ENCODE results near the gene MARCHF6. TPM values are rescaled to one million over a fixed set of nuclear protein-coding genes. Genes with fewer than 3 reads are reported as not detected.

The MARCHF6 gene
- total and polyA plus RNA-seq, 9 of the 15 experiments (the other 6 are each of a cell fraction or from before 2014, with no cell fraction given): 74.1 to 456 (median 116) TPM

DNA sequence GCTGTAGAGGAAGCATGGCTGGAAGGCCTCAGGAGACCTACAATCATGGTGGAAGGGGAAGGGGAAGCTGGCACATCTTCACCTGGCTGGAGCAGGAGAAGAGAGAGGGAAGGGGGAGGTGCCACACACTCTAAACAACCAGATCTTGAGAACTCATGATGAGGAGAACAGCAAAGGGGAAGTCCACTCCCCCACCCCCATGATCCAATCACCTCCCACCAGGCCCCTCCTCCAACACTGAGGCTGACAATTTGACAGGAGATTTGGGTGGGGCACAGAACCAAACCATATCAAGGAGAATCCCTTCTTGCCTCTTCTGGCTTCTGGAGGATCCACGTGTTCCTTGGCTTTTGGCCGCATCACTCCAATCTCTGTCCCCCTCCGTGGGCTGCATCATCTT, 32.7 kb upstream of the MARCHF6 start (continued):
- TF ChIP-seq, protein P1, sequence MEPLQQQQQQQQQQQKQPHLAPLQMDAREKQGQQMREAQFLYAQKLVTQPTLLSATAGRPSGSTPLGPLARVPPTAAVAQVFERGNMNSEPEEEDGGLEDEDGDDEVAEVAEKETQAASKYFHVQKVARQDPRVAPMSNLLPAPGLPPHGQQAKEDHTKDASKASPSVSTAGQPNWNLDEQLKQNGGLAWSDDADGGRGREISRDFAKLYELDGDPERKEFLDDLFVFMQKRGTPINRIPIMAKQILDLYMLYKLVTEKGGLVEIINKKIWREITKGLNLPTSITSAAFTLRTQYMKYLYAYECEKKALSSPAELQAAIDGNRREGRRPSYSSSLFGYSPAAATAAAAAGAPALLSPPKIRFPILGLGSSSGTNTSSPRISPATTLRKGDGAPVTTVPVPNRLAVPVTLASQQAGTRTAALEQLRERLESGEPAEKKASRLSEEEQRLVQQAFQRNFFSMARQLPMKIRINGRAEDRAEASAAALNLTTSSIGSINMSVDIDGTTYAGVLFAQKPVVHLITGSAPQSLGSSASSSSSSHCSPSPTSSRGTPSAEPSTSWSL (CRISPR knock-in tag; IDR thresholded peaks at IDR 0.05; ENCODE audit: borderline replicate concordance): no peak
- TF ChIP-seq HNRNPL (IDR thresholded peaks at IDR 0.05; ENCODE audit: low read depth, low read length): no peak
- TF ChIP-seq TSC22D4 (tag; IDR thresholded peaks at IDR 0.05): no peak
- no peak for TF ChIP-seq BRD9 (IDR thresholded peaks at IDR 0.05; ENCODE audit: low read depth, partially characterized antibody)
- TF ChIP-seq HNRNPH1 (optimal IDR thresholded peaks at IDR 0.05; ENCODE audit: low read depth, low read length): no peak
- no peak for TF ChIP-seq HMG20A (CRISPR knock-in tag; conservative IDR thresholded peaks at IDR 0.05)
- peak; percentile 5 for TF ChIP-seq RBM25 (IDR thresholded peaks at IDR 0.05; ENCODE audit: low read depth, low read length, severe bottlenecking)
- peak; percentile 56; the same call in 1 of the 2 replicates for TF ChIP-seq EP300 (IDR thresholded peaks at IDR 0.05; ENCODE audit: low read length)
- TF ChIP-seq, protein P2, sequence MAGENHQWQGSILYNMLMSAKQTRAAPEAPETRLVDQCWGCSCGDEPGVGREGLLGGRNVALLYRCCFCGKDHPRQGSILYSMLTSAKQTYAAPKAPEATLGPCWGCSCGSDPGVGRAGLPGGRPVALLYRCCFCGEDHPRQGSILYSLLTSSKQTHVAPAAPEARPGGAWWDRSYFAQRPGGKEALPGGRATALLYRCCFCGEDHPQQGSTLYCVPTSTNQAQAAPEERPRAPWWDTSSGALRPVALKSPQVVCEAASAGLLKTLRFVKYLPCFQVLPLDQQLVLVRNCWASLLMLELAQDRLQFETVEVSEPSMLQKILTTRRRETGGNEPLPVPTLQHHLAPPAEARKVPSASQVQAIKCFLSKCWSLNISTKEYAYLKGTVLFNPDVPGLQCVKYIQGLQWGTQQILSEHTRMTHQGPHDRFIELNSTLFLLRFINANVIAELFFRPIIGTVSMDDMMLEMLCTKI (IDR thresholded peaks at IDR 0.05; ENCODE audit: partially characterized antibody): no peak
- TF ChIP-seq MXI1 (IDR thresholded peaks at IDR 0.05; ENCODE audit: low read depth, low read length): no peak
- TF ChIP-seq PTTG1 (tag; IDR thresholded peaks at IDR 0.05; ENCODE audit: low read depth): no peak
- TF ChIP-seq ZNF408 (CRISPR knock-in tag; IDR thresholded peaks at IDR 0.05; ENCODE audit: low read depth): no peak
- TF ChIP-seq, protein P3, sequence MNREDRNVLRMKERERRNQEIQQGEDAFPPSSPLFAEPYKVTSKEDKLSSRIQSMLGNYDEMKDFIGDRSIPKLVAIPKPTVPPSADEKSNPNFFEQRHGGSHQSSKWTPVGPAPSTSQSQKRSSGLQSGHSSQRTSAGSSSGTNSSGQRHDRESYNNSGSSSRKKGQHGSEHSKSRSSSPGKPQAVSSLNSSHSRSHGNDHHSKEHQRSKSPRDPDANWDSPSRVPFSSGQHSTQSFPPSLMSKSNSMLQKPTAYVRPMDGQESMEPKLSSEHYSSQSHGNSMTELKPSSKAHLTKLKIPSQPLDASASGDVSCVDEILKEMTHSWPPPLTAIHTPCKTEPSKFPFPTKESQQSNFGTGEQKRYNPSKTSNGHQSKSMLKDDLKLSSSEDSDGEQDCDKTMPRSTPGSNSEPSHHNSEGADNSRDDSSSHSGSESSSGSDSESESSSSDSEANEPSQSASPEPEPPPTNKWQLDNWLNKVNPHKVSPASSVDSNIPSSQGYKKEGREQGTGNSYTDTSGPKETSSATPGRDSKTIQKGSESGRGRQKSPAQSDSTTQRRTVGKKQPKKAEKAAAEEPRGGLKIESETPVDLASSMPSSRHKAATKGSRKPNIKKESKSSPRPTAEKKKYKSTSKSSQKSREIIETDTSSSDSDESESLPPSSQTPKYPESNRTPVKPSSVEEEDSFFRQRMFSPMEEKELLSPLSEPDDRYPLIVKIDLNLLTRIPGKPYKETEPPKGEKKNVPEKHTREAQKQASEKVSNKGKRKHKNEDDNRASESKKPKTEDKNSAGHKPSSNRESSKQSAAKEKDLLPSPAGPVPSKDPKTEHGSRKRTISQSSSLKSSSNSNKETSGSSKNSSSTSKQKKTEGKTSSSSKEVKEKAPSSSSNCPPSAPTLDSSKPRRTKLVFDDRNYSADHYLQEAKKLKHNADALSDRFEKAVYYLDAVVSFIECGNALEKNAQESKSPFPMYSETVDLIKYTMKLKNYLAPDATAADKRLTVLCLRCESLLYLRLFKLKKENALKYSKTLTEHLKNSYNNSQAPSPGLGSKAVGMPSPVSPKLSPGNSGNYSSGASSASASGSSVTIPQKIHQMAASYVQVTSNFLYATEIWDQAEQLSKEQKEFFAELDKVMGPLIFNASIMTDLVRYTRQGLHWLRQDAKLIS (CRISPR knock-in tag; IDR thresholded peaks at IDR 0.05): no peak
- TF ChIP-seq CREM (IDR thresholded peaks at IDR 0.05; ENCODE audit: low read depth): peak; percentile 40; the same call in 1 of the 2 replicates
- no peak for TF ChIP-seq KDM4B (IDR thresholded peaks at IDR 0.05; ENCODE audit: borderline replicate concordance in 2 of 2, low read depth in 1 of 2)
- TF ChIP-seq MTA1 (IDR thresholded peaks at IDR 0.05; ENCODE audit: borderline replicate concordance): peak; percentile 35; the same call in 1 of the 2 replicates
- TF ChIP-seq, protein P4, sequence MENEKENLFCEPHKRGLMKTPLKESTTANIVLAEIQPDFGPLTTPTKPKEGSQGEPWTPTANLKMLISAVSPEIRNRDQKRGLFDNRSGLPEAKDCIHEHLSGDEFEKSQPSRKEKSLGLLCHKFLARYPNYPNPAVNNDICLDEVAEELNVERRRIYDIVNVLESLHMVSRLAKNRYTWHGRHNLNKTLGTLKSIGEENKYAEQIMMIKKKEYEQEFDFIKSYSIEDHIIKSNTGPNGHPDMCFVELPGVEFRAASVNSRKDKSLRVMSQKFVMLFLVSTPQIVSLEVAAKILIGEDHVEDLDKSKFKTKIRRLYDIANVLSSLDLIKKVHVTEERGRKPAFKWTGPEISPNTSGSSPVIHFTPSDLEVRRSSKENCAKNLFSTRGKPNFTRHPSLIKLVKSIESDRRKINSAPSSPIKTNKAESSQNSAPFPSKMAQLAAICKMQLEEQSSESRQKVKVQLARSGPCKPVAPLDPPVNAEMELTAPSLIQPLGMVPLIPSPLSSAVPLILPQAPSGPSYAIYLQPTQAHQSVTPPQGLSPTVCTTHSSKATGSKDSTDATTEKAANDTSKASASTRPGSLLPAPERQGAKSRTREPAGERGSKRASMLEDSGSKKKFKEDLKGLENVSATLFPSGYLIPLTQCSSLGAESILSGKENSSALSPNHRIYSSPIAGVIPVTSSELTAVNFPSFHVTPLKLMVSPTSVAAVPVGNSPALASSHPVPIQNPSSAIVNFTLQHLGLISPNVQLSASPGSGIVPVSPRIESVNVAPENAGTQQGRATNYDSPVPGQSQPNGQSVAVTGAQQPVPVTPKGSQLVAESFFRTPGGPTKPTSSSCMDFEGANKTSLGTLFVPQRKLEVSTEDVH (IDR thresholded peaks at IDR 0.05; ENCODE audit: low read depth, partially characterized antibody): no peak
- no peak for TF ChIP-seq ZNF197 (CRISPR knock-in tag; IDR thresholded peaks at IDR 0.05; ENCODE audit: low read depth)
